ENCODE data around the gene CCNH. TPM values are rescaled to one million over a fixed set of nuclear protein-coding genes. Genes with fewer than 3 reads are reported as not detected.
A peak's percentile ranks its signal among the peaks of the same experiment; 100 is the strongest.

The CCNH gene
- total RNA-seq, 1 experiment from 2014 or later = 50.1 TPM

DNA sequence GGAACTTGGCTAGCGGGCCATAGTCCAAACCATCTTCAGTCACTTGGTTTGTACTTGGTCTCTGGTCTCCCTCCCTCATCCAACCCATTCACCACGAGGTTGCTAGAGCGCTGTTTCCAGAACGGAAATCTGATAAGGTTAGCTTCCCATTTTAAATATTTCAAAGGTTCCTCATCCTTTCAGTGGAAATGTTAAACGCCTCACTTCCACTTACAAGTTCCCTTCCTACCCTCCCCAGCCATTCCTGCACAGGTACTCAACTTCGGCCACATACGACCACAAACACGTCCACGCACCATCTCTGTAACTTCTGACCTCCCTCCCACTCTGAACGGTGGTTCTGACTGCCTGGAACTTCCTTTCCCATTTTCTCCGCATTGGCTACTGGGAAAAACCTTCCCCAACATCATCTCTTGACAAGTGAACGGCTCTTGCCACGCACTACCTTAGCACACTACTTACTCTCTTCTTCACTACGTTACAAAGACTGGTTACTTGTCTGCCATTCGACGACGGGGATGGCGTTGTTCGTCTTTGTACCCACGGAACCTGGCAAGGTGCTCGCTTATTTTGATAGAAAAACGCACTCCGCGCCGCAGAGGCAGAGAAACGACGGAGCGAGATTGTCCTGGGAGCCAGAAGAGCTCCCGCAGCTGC is 629 bp downstream of the CCNH start:
- intact Hi-C loops (cut with micrococcal nuclease; ENCODE audit: unreplicated experiment) = no loop called here

GRCh38 chr5:87411586-87411972 is 1.2 kb downstream of the CCNH start:
- intact Hi-C loops (cut with micrococcal nuclease; ENCODE audit: unreplicated experiment) = no loop called here
- CTCF ChIA-PET = interaction anchor here (0.6 to 0.8 kb wide), 2 partner anchors 22 to 399 kb away, joined by 3 to 4 read pairs; no protein-coding TSS in a partner anchor

More for the DNA sequence above, 629 bp downstream of the CCNH start:
- Mint-ChIP-seq H3K9me3 (ENCODE audit: low read depth, unreplicated experiment) (no peaks in the 10 kb centered on the region), H3K27me3 (ENCODE audit: unreplicated experiment) (no peaks in the 10 kb centered on the region), H3K4me3 (ENCODE audit: low read depth, unreplicated experiment) (peak overlapping the region; percentile 89), H3K4me1 (ENCODE audit: low read depth, unreplicated experiment) (peaks cover 29% of the 10 kb centered on the region), H3K27ac (ENCODE audit: unreplicated experiment) (peak overlapping the region; percentile 84), H3K36me3 (ENCODE audit: insufficient read depth, unreplicated experiment) (peaks cover 42% of the 10 kb centered on the region)
- DNase-seq = no peak
- CTCF ChIA-PET = interaction anchor here (0.6 to 1.2 kb wide), 3 partner anchors 21 to 400 kb away, joined by 3 to 4 read pairs (median 3); no protein-coding TSS in a partner anchor
- TF ChIP-seq, protein P1, sequence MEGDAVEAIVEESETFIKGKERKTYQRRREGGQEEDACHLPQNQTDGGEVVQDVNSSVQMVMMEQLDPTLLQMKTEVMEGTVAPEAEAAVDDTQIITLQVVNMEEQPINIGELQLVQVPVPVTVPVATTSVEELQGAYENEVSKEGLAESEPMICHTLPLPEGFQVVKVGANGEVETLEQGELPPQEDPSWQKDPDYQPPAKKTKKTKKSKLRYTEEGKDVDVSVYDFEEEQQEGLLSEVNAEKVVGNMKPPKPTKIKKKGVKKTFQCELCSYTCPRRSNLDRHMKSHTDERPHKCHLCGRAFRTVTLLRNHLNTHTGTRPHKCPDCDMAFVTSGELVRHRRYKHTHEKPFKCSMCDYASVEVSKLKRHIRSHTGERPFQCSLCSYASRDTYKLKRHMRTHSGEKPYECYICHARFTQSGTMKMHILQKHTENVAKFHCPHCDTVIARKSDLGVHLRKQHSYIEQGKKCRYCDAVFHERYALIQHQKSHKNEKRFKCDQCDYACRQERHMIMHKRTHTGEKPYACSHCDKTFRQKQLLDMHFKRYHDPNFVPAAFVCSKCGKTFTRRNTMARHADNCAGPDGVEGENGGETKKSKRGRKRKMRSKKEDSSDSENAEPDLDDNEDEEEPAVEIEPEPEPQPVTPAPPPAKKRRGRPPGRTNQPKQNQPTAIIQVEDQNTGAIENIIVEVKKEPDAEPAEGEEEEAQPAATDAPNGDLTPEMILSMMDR (IDR thresholded peaks at IDR 0.05; ENCODE audit: unreplicated experiment) = no peak
- TSS peak; percentile 71 for BruUV-seq (replicated peaks)

DNA sequence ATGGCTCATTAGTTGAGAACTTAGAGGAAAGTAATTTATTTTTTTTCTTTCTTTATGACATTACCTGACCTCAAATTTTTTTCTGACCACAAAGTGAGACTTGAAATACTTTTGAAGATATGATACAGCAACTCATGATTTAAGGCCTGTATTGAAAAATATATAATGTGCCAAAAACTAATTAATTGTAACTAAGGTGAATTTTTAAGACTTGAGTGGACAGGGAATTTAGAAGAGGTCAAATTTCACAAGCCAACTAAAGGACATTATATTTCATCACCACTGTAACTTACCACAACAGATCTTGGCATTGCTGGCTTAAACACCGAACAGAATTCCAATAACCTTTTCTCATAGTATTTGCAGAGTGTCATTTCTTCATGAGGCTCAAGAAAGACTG is 1.8 kb downstream of the CCNH start:
- H3K4me3 Mint-ChIP-seq (ENCODE audit: low read depth, unreplicated experiment) = peak overlapping the region; percentile 89
- CTCF ChIA-PET = no interaction called here
- no TSS peak for BruUV-seq (replicated peaks)
- TF ChIP-seq, protein P1 (IDR thresholded peaks at IDR 0.05; ENCODE audit: unreplicated experiment) = no peak
- no peaks in the 10 kb centered on the region for H3K27me3 Mint-ChIP-seq (ENCODE audit: unreplicated experiment)
- peaks cover 54% of the 10 kb centered on the region for H3K36me3 Mint-ChIP-seq (ENCODE audit: insufficient read depth, unreplicated experiment)
- intact Hi-C loops (cut with micrococcal nuclease; ENCODE audit: unreplicated experiment) = no loop called here
- no peaks in the 10 kb centered on the region for H3K9me3 Mint-ChIP-seq (ENCODE audit: low read depth, unreplicated experiment)
- H3K27ac Mint-ChIP-seq (ENCODE audit: unreplicated experiment) = peak overlapping the region; percentile 74
- H3K4me1 Mint-ChIP-seq (ENCODE audit: low read depth, unreplicated experiment) = peaks cover 41% of the 10 kb centered on the region
- no peak for DNase-seq

More at GRCh38 chr5:87411586-87411972, 1.2 kb downstream of the CCNH start:
- Mint-ChIP-seq H3K27ac (ENCODE audit: unreplicated experiment) (peak overlapping the region; percentile 84), H3K36me3 (ENCODE audit: insufficient read depth, unreplicated experiment) (peaks cover 47% of the 10 kb centered on the region), H3K27me3 (ENCODE audit: unreplicated experiment) (no peaks in the 10 kb centered on the region), H3K9me3 (ENCODE audit: low read depth, unreplicated experiment) (no peaks in the 10 kb centered on the region), H3K4me3 (ENCODE audit: low read depth, unreplicated experiment) (peak overlapping the region; percentile 89), H3K4me1 (ENCODE audit: low read depth, unreplicated experiment) (peaks cover 34% of the 10 kb centered on the region)
- no TSS peak for BruUV-seq (replicated peaks)
- TF ChIP-seq, protein P1 (IDR thresholded peaks at IDR 0.05; ENCODE audit: unreplicated experiment) = no peak
- DNase-seq = no peak

GRCh38 chr5:87408204-87408603 is 4.5 kb downstream of the CCNH start:
- H3K9me3 Mint-ChIP-seq (ENCODE audit: low read depth, unreplicated experiment) = no peaks in the 10 kb centered on the region
- no TSS peak for BruUV-seq (replicated peaks)
- CTCF ChIA-PET = no interaction called here
- peaks cover 64% of the 10 kb centered on the region for H3K36me3 Mint-ChIP-seq (ENCODE audit: insufficient read depth, unreplicated experiment)
- H3K27me3 Mint-ChIP-seq (ENCODE audit: unreplicated experiment) = no peaks in the 10 kb centered on the region
- DNase-seq = no peak
- no peak overlapping the region for H3K4me3 Mint-ChIP-seq (ENCODE audit: low read depth, unreplicated experiment)
- TF ChIP-seq, protein P1 (IDR thresholded peaks at IDR 0.05; ENCODE audit: unreplicated experiment) = no peak
- H3K27ac Mint-ChIP-seq (ENCODE audit: unreplicated experiment) = no peak overlapping the region
- intact Hi-C loops (cut with micrococcal nuclease; ENCODE audit: unreplicated experiment) = no loop called here
- peaks cover 46% of the 10 kb centered on the region for H3K4me1 Mint-ChIP-seq (ENCODE audit: low read depth, unreplicated experiment)

All from Calu3 (cell line).